NCI-H1092 (cell line): Measurements from ENCODE around the gene HTRA2.

Experiments used
- DNase-seq: peaks from one replicate; lab custom pipeline; 2025; lab: John Stamatoyannopoulos, UW

Gene HTRA2

GRCh38 chr2:74500578-74500946 lies 29.2 kb upstream of the HTRA2 start:
- DNase-seq: no peak

- no peak for DNase-seq
These were observed 28.2 kb upstream of the HTRA2 start for GRCh38 chr2:74501335-74502071.

- DNase-seq: no peak
These were observed 27.5 kb upstream of the HTRA2 start for GRCh38 chr2:74502147-74502719.

- no peak for DNase-seq
These were observed 26.8 kb upstream of the HTRA2 start for GRCh38 chr2:74502720-74503505.

- DNase-seq: no peak
These were observed 25.9 kb upstream of the HTRA2 start for GRCh38 chr2:74503506-74504475.

GRCh38 chr2:74504591-74504990 lies 25.1 kb upstream of the HTRA2 start:
- no peak for DNase-seq

GRCh38 chr2:74505448-74506246 lies 24.1 kb upstream of the HTRA2 start:
- DNase-seq: no peak

GRCh38 chr2:74507145-74507925 lies 22.4 kb upstream of the HTRA2 start, which contains the start of gene PCGF1:
Gene PCGF1, minus strand, starts transcription at chr2:74507695. Its CDS starts 27 bp downstream, at chr2:74507668.
- DNase-seq: peak; percentile 97

GRCh38 chr2:74507926-74508520 lies 21.7 kb upstream of the HTRA2 start:
- DNase-seq: no peak

- no peak for DNase-seq
These were observed 19.5 kb upstream of the HTRA2 start for GRCh38 chr2:74510272-74510671.

GRCh38 chr2:74511104-74511989 lies 18.4 kb upstream of the HTRA2 start:
- DNase-seq: no peak

GRCh38 chr2:74512744-74513604 lies 16.8 kb upstream of the HTRA2 start:
- no peak for DNase-seq

GRCh38 chr2:74513605-74514367 lies 15.9 kb upstream of the HTRA2 start:
- no peak for DNase-seq

GRCh38 chr2:74514368-74515270 lies 15.1 kb upstream of the HTRA2 start, which contains the start of gene TLX2:
Gene TLX2, plus strand, starts transcription at chr2:74514450. Its CDS starts 357 bp downstream, at chr2:74514807.
- no peak for DNase-seq

GRCh38 chr2:74515271-74515980 lies 14.3 kb upstream of the HTRA2 start:
- DNase-seq: no peak
